HCT116 (cell line): Measurements from ENCODE around the gene ITPK1.

Experiments
- CEBPB ChIP-seq: IDR thresholded peaks from 2 replicates; pipeline ENCODE4 v1.6.1; 2012; ENCODE audit warnings: low read depth
- CTCF ChIP-seq, 3 experiments: fragments of 200-600 bp in 1 of 3; sonication (generic) in 1 of 3; IDR thresholded peaks in 2 of 3; conservative IDR thresholded peaks in 1 of 3; 2 replicates each; pipeline ENCODE4 v1.5.1; 2012 to 2017; ENCODE audit warnings: low read depth in 2 of 3, low read length in 2 of 3, antibody characterized with exemption in 1 of 3, borderline replicate concordance in 1 of 3, control low read depth in 1 of 3, mild to moderate bottlenecking in 1 of 3, mixed read lengths in 1 of 3, mixed run types in 1 of 3, moderate library complexity in 1 of 3; ENCODE audit not compliant: insufficient read depth in 1 of 3
- EGR1 ChIP-seq: IDR thresholded peaks from 2 replicates; pipeline ENCODE4 v1.6.1; 2012; ENCODE audit warnings: low read depth
- ELF1 ChIP-seq: IDR thresholded peaks from 2 replicates; pipeline ENCODE4 v1.6.1; 2012; ENCODE audit warnings: low read depth, borderline replicate concordance
- EZH2 ChIP-seq: fragments of 200-600 bp; sonication (generic); IDR thresholded peaks from 2 replicates; pipeline ENCODE4 v1.6.1; 2017; ENCODE audit warnings: antibody characterized with exemption, mixed run types
- EZH2phosphoT487 ChIP-seq: fragments of 200-600 bp; IDR thresholded peaks from 2 replicates; pipeline ENCODE4 v1.6.1; 2018; ENCODE audit warnings: antibody characterized with exemption, borderline replicate concordance
- JUND ChIP-seq: IDR thresholded peaks from 2 replicates; pipeline ENCODE4 v1.6.1; 2012
- POLR2A ChIP-seq: IDR thresholded peaks from 2 replicates; pipeline ENCODE4 v1.7.0; 2011; ENCODE audit warnings: borderline replicate concordance; ENCODE audit not compliant: insufficient read depth, insufficient read length; ENCODE audit errors: extremely low read depth
- POLR2AphosphoS5 ChIP-seq: IDR thresholded peaks from 2 replicates; pipeline ENCODE4 v1.6.1; 2011; ENCODE audit warnings: mild to moderate bottlenecking, low read depth, low read length, moderate library complexity
- RAD21 ChIP-seq: IDR thresholded peaks from 2 replicates; pipeline ENCODE4 v1.6.1; 2012; ENCODE audit warnings: low read depth, mild to moderate bottlenecking
- TF ChIP-seq, protein P1 (sequence below): IDR thresholded peaks from 2 replicates; pipeline ENCODE4 v1.6.1; 2012; ENCODE audit warnings: low read depth

DNA sequence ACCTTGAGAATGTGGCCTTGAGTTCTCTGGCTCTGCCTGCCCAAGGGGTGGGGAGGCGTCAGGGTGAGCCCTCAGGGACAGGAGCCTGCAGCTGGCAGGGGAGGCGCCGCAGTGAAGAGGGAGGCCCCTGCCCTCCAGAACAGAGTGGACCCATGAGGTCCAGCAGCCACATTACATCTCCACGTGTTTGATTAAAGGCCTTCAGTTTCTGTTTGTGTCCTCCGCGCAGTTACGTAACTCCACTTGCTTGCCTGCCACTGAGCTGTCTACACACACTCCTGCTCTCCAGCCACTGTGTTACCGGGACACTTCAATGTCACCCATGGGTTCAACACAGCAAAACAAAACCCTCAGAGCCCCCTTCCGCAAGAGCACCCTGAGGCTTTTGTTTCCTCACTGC is 122.4 kb downstream of the ITPK1 start:
- TF ChIP-seq POLR2AphosphoS5 = no peak
- no peak for TF ChIP-seq CEBPB
- no peak for TF ChIP-seq EGR1
- no peak for TF ChIP-seq RAD21
- TF ChIP-seq POLR2A = no peak
- TF ChIP-seq CTCF (IDR thresholded peaks at IDR 0.05 in 2 of 3, conservative IDR thresholded peaks at IDR 0.05 in 1 of 3; ENCODE audit: borderline replicate concordance in 1 of 3, insufficient read depth in 1 of 3, low read depth in 2 of 3, low read length in 2 of 3) = no peak
- no peak for TF ChIP-seq JUND
- no peak for TF ChIP-seq EZH2
- no peak for TF ChIP-seq ELF1
- no peak for TF ChIP-seq EZH2phosphoT487
- TF ChIP-seq, protein P1, sequence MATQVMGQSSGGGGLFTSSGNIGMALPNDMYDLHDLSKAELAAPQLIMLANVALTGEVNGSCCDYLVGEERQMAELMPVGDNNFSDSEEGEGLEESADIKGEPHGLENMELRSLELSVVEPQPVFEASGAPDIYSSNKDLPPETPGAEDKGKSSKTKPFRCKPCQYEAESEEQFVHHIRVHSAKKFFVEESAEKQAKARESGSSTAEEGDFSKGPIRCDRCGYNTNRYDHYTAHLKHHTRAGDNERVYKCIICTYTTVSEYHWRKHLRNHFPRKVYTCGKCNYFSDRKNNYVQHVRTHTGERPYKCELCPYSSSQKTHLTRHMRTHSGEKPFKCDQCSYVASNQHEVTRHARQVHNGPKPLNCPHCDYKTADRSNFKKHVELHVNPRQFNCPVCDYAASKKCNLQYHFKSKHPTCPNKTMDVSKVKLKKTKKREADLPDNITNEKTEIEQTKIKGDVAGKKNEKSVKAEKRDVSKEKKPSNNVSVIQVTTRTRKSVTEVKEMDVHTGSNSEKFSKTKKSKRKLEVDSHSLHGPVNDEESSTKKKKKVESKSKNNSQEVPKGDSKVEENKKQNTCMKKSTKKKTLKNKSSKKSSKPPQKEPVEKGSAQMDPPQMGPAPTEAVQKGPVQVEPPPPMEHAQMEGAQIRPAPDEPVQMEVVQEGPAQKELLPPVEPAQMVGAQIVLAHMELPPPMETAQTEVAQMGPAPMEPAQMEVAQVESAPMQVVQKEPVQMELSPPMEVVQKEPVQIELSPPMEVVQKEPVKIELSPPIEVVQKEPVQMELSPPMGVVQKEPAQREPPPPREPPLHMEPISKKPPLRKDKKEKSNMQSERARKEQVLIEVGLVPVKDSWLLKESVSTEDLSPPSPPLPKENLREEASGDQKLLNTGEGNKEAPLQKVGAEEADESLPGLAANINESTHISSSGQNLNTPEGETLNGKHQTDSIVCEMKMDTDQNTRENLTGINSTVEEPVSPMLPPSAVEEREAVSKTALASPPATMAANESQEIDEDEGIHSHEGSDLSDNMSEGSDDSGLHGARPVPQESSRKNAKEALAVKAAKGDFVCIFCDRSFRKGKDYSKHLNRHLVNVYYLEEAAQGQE = no peak
